RWPE2 (cell line): Measurements from ENCODE around the gene HNRNPLL.

ENCODE experiments used
- ATAC-seq: fragments of 200-7000 bp; cut with Tn5 transposase; 3 replicates; pipeline ENCODE4 v1.9.1; 2021; ENCODE audit warnings: low read depth
- DNase-seq: peaks from one replicate; pipeline ENCODE4 v3.0.0-alpha.2; 2020; ENCODE audit warnings: low spot score
- H3K27ac ChIP-seq: fragments of 450-650 bp; 2 replicates; pipeline ENCODE4 v1.5.1; 2017; ENCODE audit warnings: mild to moderate bottlenecking; ENCODE audit not compliant: poor library complexity, severe bottlenecking
- H3K27me3 ChIP-seq: fragments of 250-450 bp; sonication (Bioruptor Pico); 2 replicates; pipeline ENCODE4 v1.5.1; 2021; ENCODE audit warnings: mild to moderate bottlenecking, moderate library complexity; ENCODE audit not compliant: insufficient read depth, poor library complexity, severe bottlenecking
- H3K36me3 ChIP-seq: fragments of 250-450 bp; sonication (Bioruptor Pico); 2 replicates; pipeline ENCODE4 v1.5.1; 2020; ENCODE audit warnings: low read depth, mild to moderate bottlenecking, moderate library complexity
- H3K4me1 ChIP-seq: fragments of 250-450 bp; sonication (Bioruptor Pico); 2 replicates; pipeline ENCODE4 v1.5.1; 2021; ENCODE audit warnings: mild to moderate bottlenecking, moderate library complexity; ENCODE audit not compliant: insufficient read depth, poor library complexity, severe bottlenecking
- H3K4me3 ChIP-seq: fragments of 250-450 bp; sonication (Bioruptor Pico); 2 replicates; pipeline ENCODE4 v1.5.1; 2021; ENCODE audit warnings: mild to moderate bottlenecking, moderate library complexity; ENCODE audit not compliant: severe bottlenecking
- H3K9me3 ChIP-seq: fragments of 250-450 bp; sonication (Bioruptor Pico); 2 replicates; pipeline ENCODE4 v1.5.1; 2021; ENCODE audit warnings: mild to moderate bottlenecking, moderate library complexity; ENCODE audit not compliant: severe bottlenecking
- CTCF ChIP-seq: fragments of 450-650 bp; IDR thresholded peaks from one replicate; pipeline ENCODE4 v1.5.1; 2017; ENCODE audit warnings: mild to moderate bottlenecking, moderate library complexity; ENCODE audit not compliant: poor library complexity, severe bottlenecking

The HNRNPLL gene

GRCh38 chr2:38633895-38634294, 31.2 kb upstream of the HNRNPLL start:
- no peak overlapping the region for H3K4me3 ChIP-seq
- no peaks in the 10 kb centered on the region for H3K9me3 ChIP-seq
- DNase-seq (no peak), ATAC-seq (no peak)
- H3K27ac ChIP-seq = no peak overlapping the region
- H3K4me1 ChIP-seq = no peaks in the 10 kb centered on the region
- H3K27me3 ChIP-seq = no peaks in the 10 kb centered on the region
- no peaks in the 10 kb centered on the region for H3K36me3 ChIP-seq
- no peak for TF ChIP-seq CTCF

GRCh38 chr2:38632980-38633379, 30.3 kb upstream of the HNRNPLL start:
- TF ChIP-seq CTCF = no peak
- H3K4me1 ChIP-seq = no peaks in the 10 kb centered on the region
- no peaks in the 10 kb centered on the region for H3K27me3 ChIP-seq
- H3K4me3 ChIP-seq = no peak overlapping the region
- no peaks in the 10 kb centered on the region for H3K9me3 ChIP-seq
- no peak overlapping the region for H3K27ac ChIP-seq
- no peaks in the 10 kb centered on the region for H3K36me3 ChIP-seq
- ATAC-seq = no peak
- DNase-seq = no peak

- TF ChIP-seq CTCF = no peak
- DNase-seq (no peak), ATAC-seq (no peak)
- Histone ChIP-seq H3K9me3 (no peaks in the 10 kb centered on the region), H3K27ac (no peak overlapping the region), H3K4me1 (no peaks in the 10 kb centered on the region), H3K27me3 (no peaks in the 10 kb centered on the region), H3K4me3 (no peak overlapping the region), H3K36me3 (no peaks in the 10 kb centered on the region)
Observed at GRCh38 chr2:38631976-38632375, 29.2 kb upstream of the HNRNPLL start.

GRCh38 chr2:38629684-38630083, 27.0 kb upstream of the HNRNPLL start:
- Histone ChIP-seq H3K4me3 (no peak overlapping the region), H3K9me3 (no peaks in the 10 kb centered on the region), H3K4me1 (no peaks in the 10 kb centered on the region), H3K36me3 (no peaks in the 10 kb centered on the region), H3K27ac (no peak overlapping the region), H3K27me3 (no peaks in the 10 kb centered on the region)
- TF ChIP-seq CTCF = no peak
- ATAC-seq (no peak), DNase-seq (no peak)

GRCh38 chr2:38627391-38627790, 24.7 kb upstream of the HNRNPLL start:
- Histone ChIP-seq H3K4me3 (no peak overlapping the region), H3K36me3 (no peaks in the 10 kb centered on the region), H3K4me1 (no peaks in the 10 kb centered on the region), H3K27me3 (no peaks in the 10 kb centered on the region), H3K27ac (no peak overlapping the region), H3K9me3 (no peaks in the 10 kb centered on the region)
- DNase-seq = no peak
- TF ChIP-seq CTCF = no peak
- ATAC-seq = no peak
